GM21447 (cell line): ENCODE results near the gene B4GALT3.
A peak's percentile ranks its signal among the peaks of the same experiment; 100 is the strongest.

Experiments used
- ATAC-seq: cut with Tn5 transposase; IDR thresholded peaks from one replicate; pipeline ENCODE4 v1.9.1; 2021; ENCODE audit not compliant: unreplicated experiment

B4GALT3 gene

GRCh38 chr1:161164901-161165610, 12.3 kb downstream of the B4GALT3 start:
- ATAC-seq = no peak

GRCh38 chr1:161163793-161164192, 13.5 kb downstream of the B4GALT3 start:
- ATAC-seq = no peak

- no peak for ATAC-seq
These were observed 14.5 kb downstream of the B4GALT3 start for GRCh38 chr1:161162806-161163205.

GRCh38 chr1:161162052-161162451, 15.3 kb downstream of the B4GALT3 start:
- no peak for ATAC-seq

DNA sequence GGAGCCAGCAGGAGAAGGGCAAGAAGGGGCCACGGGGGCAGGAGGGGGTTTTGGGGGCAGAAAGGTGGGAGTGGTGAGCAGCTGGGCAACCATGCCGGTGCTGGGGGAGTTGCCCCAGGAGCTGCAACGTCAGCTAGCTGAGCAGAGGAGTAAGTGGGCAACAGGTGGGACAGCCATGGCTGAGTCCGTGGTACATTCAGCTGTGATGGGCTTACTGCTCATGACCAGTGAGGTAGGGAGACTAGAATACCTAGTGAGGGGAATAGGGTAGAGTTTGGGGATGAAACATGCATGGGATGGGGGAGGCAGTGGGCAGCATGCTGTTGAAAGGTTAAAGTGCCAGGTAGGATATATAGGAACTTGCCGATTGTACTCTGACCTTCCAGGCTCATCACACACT, 15.7 kb downstream of the B4GALT3 start:
- ATAC-seq = no peak

GRCh38 chr1:161160671-161161145, 16.6 kb downstream of the B4GALT3 start:
- ATAC-seq = no peak

DNA sequence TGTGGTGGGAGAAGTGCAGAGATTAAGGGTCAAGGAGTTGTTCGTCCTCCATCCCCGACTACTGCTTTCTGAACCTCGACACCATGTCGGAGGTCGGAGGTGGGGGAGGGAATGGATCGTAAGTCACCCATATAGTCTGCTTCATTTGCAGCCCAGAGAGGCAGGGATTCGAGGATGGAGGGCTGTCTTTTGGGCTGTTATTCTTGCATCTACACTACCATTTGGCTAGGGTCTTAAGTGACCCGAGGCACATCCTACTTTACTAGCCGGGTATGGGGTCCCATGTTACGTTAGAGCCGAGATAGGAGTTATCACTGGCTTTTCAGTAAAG, 17.4 kb downstream of the B4GALT3 start:
- ATAC-seq = no peak

DNA sequence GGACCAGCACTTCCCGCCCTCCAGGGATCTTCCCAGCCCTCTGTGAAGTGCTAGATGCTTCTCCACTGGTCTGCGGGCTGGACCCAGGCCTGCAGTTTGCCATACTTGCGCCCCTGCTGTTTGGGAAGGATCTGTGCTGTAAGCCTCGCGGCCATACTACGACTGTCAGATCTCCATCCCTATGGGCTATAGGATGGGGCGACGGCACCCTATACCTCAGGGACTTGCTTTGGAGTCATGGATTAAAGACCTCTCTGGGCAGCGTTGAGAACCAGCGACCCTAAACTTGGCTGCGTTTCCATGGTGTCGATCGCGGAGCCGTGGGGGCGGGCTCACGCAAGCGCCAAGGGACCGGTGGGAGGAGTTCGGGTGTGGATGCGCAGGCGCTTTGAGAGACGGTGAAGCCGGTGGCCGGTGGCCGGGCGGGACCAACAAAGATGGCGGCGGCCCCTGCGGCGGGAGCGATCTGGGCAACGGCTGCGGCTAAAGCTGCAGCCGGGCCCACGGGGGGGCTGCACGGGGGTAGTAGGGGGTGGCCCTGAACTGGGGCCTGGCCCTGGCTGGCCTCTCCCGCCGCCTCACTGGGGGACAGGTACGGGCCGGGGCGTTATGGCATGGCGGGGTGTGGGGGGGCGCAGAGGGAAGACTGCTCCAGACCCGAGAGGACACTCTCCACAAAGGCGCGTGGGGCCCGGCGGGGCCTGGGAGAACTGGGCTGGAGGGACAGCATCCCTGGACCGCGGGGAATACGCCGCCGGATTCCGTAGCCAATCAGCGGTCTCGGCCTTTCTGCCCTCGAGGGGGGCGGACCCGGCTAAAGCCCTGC, 18.0 kb downstream of the B4GALT3 start, which contains the start of gene USP21:
USP21 (plus strand) TSS at position 414 of the 826 bp plus-strand sequence. CDS start 1,141 bp downstream, outside the sequence.
- ATAC-seq = peak; percentile 84

DNA sequence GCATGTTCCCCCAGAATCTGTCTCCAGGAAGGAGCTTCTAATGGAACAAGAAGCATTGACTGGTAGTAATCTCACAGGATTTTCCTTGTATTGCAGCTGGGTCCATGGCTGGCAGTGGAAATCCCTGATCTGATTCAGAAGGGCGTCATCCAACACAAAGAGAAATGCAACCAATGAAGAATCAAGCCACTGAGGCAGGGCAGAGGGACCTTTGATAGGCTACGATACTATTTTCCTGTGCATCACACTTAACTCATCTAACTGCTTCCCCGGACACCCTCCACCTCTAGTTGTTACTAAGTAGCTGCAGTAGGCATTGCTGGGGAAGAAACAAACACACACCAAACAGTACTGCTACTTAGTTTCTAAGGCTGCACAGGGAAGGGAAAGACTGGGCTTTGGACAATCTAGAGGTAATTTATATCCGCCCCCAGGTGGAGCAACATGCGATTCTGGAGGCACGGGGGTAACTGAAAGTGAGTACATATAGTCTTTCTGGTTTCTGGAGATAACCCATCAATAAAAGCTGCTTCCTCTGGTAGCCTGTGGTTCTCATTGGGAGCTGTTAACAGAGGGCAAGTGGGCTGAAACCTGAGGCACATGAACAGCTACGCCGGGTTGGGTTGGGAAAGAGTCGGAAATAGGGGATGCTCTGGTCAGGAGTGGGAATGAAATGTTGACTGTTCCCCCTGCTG, 18.8 kb downstream of the B4GALT3 start:
- no peak for ATAC-seq

GRCh38 chr1:161157867-161158266, 19.4 kb downstream of the B4GALT3 start:
- ATAC-seq = no peak

GRCh38 chr1:161153682-161154337, 23.5 kb downstream of the B4GALT3 start, which contains the start of gene UFC1:
UFC1 (plus strand) TSS chr1:161153978; CDS start chr1:161153998, 20 bp downstream.
- ATAC-seq = peak; percentile 86

DNA sequence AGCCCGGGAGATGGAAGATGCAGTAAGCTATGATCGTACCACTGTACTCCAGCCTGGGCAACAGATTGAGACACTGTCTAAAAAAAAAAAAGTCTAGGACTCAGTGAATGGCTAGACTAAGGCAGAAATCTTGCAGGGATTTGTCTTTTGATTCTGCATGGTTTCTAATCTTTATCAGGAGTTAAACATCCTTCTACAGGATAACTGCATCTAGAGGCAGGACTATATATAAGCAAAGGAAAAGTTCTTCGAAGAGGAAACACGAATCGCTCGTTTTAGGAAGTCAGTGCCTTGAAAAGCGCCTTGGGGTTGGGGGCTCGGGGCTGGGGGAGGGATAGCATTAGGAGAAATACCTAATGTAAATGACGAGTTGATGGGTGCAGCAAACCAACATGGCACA, 24.1 kb downstream of the B4GALT3 start:
- peak; percentile 8 for ATAC-seq

- ATAC-seq = no peak
These were observed 31.5 kb downstream of the B4GALT3 start for GRCh38 chr1:161145832-161146231.

DNA sequence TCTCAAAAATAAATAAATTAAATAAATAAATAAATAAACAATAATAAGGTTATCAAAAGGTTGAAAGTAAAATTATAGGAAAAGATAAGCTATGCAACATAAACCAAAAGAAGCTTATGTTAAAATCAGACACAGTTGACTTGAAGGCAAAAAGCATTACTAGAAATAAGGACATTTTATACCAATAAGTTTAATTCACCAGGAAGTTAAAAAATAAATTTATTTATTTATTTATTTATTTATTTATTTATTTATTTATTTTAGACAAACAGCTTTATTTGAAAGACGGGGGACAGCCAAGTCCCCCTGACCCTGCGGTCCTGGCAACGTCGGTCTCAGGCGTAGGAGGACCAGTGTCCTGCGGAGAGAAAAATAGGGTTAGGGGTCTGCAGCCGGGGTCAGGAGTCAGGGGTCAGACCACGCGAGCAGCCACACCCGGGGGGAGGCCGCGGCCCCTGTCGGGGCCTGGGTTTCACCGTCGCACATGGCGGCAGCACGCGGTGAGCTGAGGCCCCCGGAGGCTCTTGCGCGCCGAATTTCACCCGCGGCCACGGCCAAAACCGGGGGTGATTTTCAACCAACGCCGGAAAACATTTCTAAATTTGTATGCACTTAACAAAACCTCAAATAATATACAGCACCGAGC, 36.4 kb downstream of the B4GALT3 start:
- ATAC-seq = no peak

DNA sequence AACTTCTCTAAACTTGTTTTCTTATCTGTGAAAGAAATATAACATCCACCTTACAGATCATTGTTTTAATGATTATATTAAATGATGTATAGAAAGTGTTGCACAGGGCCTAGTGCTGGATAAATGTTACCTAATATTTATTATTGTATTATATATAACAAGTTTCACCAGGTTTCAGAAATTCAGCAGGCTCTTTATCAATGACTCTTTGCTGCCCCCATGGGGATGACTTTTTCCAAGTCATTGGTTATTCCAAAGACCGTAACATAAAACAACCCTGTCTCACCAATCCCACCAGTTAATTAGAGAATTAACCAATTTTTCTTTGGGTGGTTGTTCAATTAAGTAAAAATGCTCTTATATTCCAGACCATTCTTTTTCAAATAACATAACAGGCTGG, 37.5 kb downstream of the B4GALT3 start:
- no peak for ATAC-seq

DNA sequence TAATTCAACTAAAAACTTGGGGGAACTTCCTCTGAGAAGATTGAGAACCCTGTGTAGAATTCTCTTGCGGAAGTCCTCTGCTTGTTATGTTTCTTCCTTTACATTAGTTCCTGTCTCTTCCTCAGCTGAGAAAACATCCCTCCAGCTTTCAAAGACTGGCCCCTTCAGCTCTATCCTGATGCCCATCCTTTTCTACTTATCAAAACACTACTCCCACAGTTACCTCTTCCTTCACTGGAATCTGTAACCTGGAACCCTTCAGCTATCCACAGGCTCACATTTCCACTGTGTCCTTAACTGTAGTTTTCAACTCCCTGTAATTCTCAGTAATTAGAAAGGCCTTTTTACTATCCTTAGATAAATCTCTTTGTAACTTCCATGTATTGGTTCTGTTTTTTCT, 38.9 kb downstream of the B4GALT3 start:
- no peak for ATAC-seq

DNA sequence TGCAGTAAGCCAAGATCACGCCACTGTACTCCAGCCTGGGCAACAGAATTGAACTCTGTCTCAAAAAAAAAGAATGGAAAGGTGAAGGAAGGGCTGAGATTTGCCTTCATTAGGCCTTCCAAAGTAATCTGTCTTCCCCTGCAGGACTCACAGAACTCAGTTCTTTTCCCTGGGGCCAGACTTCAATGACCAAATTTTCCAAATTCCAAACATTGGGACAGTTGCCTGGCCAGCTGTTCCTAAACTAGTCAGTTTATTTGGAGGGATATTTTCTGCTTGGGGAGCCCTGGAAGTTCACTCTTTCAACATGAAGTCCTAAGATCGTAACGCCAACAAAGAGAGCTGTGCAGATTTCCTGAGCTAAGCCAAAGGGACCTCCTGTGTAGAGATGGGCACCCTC, 39.4 kb downstream of the B4GALT3 start:
- no peak for ATAC-seq

GRCh38 chr1:161133220-161133740, 44.0 kb downstream of the B4GALT3 start:
- ATAC-seq = no peak

DNA sequence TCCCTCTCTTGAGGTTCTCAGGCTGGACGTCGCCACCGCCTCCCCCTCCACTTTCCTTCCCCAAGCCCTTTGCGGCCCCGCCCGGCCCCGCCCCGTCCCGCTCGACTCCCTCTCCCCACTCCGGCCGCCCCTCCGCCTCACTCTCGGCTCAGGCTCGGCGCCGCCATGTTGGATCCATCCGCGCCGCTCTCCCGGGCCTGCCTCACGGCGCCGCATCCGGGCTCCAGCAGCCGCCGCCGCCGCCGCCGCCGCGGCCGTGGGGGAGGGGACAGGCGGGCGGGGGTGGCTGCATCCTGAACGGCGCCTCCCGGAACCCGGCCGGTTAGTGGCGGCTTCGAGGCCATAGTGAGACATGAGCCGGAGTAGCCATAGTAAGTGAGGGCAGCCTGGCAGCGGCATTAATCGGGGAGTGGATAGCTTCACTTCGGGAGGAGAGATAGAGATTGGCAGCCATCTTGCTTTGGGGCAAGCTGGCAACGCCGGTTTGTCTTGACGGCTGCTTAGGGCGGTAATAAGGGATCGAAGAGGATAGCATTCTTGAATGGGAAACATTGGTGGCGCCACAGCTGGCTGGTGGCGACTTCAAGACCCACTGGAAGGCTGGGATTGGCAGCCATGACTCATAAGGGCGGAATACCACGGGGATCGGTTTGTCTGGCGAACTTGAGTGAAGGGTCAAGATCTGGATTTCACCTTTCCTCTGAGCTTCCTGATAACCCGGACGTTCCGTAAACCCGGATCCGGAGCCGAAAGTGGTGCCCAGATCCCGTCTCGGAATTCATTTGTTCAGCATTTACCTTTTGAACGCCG, 44.7 kb downstream of the B4GALT3 start, which contains the start of gene DEDD:
DEDD (minus strand) TSS at position 258 of the 810 bp plus-strand sequence. CDS start 8,205 bp downstream, outside the sequence.
- ATAC-seq = peak; percentile 94
